GM18951 (cell line): ENCODE results near the gene COL8A1.

ENCODE experiments used
- POLR2A ChIP-seq: IDR thresholded peaks from 4 replicates; pipeline ENCODE4 v1.6.1; 2011; ENCODE audit warnings: mild to moderate bottlenecking; ENCODE audit not compliant: insufficient read length, insufficient read depth; ENCODE audit errors: extremely low read depth
- in situ Hi-C: fragments of 300-500 bp; cut with MboI; formaldehyde crosslinking; loops from one replicate; pipeline ENCODE4 v1.12.0; 2022; ENCODE audit warnings: low sequenced_read_pairs, mixed read lengths, inconsistent platforms; ENCODE audit not compliant: unreplicated experiment

COL8A1 gene

GRCh38 chr3:99674086-99674789 lies 35.8 kb downstream of the COL8A1 start:
- no peak for TF ChIP-seq POLR2A
- in situ Hi-C loops = no loop called here

- no peak for TF ChIP-seq POLR2A
- in situ Hi-C loops = no loop called here
These were observed 39.6 kb downstream of the COL8A1 start for GRCh38 chr3:99678023-99678422.

GRCh38 chr3:99678896-99679295 lies 40.5 kb downstream of the COL8A1 start:
- TF ChIP-seq POLR2A = no peak
- in situ Hi-C loops = no loop called here

GRCh38 chr3:99681512-99681911 lies 43.1 kb downstream of the COL8A1 start:
- TF ChIP-seq POLR2A = no peak
- in situ Hi-C loops = no loop called here

- in situ Hi-C loops = no loop called here
- TF ChIP-seq POLR2A = no peak
These were observed 43.6 kb downstream of the COL8A1 start for GRCh38 chr3:99681976-99682375.

- in situ Hi-C loops = no loop called here
- TF ChIP-seq POLR2A = no peak
These were observed 45.1 kb downstream of the COL8A1 start for GRCh38 chr3:99683465-99683864.

GRCh38 chr3:99683876-99684275 lies 45.5 kb downstream of the COL8A1 start:
- in situ Hi-C loops = no loop called here
- TF ChIP-seq POLR2A = no peak

- in situ Hi-C loops = no loop called here
- TF ChIP-seq POLR2A = no peak
These were observed 46.2 kb downstream of the COL8A1 start for GRCh38 chr3:99684644-99685043.

- TF ChIP-seq POLR2A = no peak
- in situ Hi-C loops = no loop called here
These were observed 48.1 kb downstream of the COL8A1 start for GRCh38 chr3:99686469-99686868.

- no peak for TF ChIP-seq POLR2A
- in situ Hi-C loops = no loop called here
These were observed 48.7 kb downstream of the COL8A1 start for GRCh38 chr3:99686955-99687612.

GRCh38 chr3:99690761-99691369 lies 52.5 kb downstream of the COL8A1 start:
- TF ChIP-seq POLR2A = no peak
- in situ Hi-C loops = no loop called here

- in situ Hi-C loops = no loop called here
- TF ChIP-seq POLR2A = no peak
These were observed 55.2 kb downstream of the COL8A1 start for GRCh38 chr3:99693636-99694035.

GRCh38 chr3:99696497-99696896 lies 58.1 kb downstream of the COL8A1 start:
- in situ Hi-C loops = no loop called here
- TF ChIP-seq POLR2A = no peak

- no peak for TF ChIP-seq POLR2A
- in situ Hi-C loops = no loop called here
These were observed 58.9 kb downstream of the COL8A1 start for GRCh38 chr3:99697250-99697649.
